GM18520 (cell line): ENCODE data around the gene AFF2.

Source experiments
- ATAC-seq: cut with Tn5 transposase; IDR thresholded peaks from one replicate; pipeline ENCODE4 v1.9.1; 2021; ENCODE audit not compliant: unreplicated experiment

AFF2 gene

GRCh38 chrX:148535639-148536038 is 35.2 kb downstream of the AFF2 start:
- no peak for ATAC-seq

- no peak for ATAC-seq
Measured at GRCh38 chrX:148536961-148537360, 36.5 kb downstream of the AFF2 start.

GRCh38 chrX:148537556-148538182 is 37.3 kb downstream of the AFF2 start:
- ATAC-seq, result no peak

GRCh38 chrX:148538582-148538981 is 38.2 kb downstream of the AFF2 start:
- ATAC-seq, result no peak

GRCh38 chrX:148540114-148540513 is 39.7 kb downstream of the AFF2 start:
- no peak for ATAC-seq

- ATAC-seq, result no peak
Measured at GRCh38 chrX:148540671-148541583, 40.5 kb downstream of the AFF2 start.

GRCh38 chrX:148541584-148541940 is 41.1 kb downstream of the AFF2 start:
- no peak for ATAC-seq

- ATAC-seq, result no peak
Measured at GRCh38 chrX:148542481-148543255, 42.3 kb downstream of the AFF2 start.

GRCh38 chrX:148552775-148553174 is 52.4 kb downstream of the AFF2 start:
- no peak for ATAC-seq

GRCh38 chrX:148555101-148555500 is 54.7 kb downstream of the AFF2 start:
- no peak for ATAC-seq

GRCh38 chrX:148555571-148556243 is 55.3 kb downstream of the AFF2 start:
- ATAC-seq, result no peak

GRCh38 chrX:148556498-148556897 is 56.1 kb downstream of the AFF2 start:
- no peak for ATAC-seq

GRCh38 chrX:148562846-148563245 is 62.4 kb downstream of the AFF2 start:
- ATAC-seq, result no peak

- no peak for ATAC-seq
Measured at GRCh38 chrX:148567229-148567628, 66.8 kb downstream of the AFF2 start.

- no peak for ATAC-seq
Measured at GRCh38 chrX:148567779-148568178, 67.4 kb downstream of the AFF2 start.

GRCh38 chrX:148568763-148569162 is 68.3 kb downstream of the AFF2 start:
- ATAC-seq, result no peak

- ATAC-seq, result no peak
Measured at GRCh38 chrX:148572337-148572736, 71.9 kb downstream of the AFF2 start.

- no peak for ATAC-seq
Measured at GRCh38 chrX:148573119-148573518, 72.7 kb downstream of the AFF2 start.

- ATAC-seq, result no peak
Measured at GRCh38 chrX:148574237-148574973, 74.0 kb downstream of the AFF2 start.

- no peak for ATAC-seq
Measured at GRCh38 chrX:148576396-148576795, 76.0 kb downstream of the AFF2 start.
